Measurements from ENCODE around the gene ABO. TPM values are rescaled to one million over a fixed set of nuclear protein-coding genes. Genes with fewer than 3 reads are reported as not detected.
A peak's percentile ranks its signal among the peaks of the same experiment; 100 is the strongest.
"Not testable (repeated sequence)": the region's sequence is repeated elsewhere in the genome, so short reads cannot be mapped to it uniquely, and the experiment has no call there.

ABO gene
- total RNA-seq, 6 donors from 2014 or later: 7.6 to 84.9 (median 35.4) TPM

- H3K9me3 ChIP-seq: no peaks in the 10 kb centered on the region
- 90 to 92% methylated on average over 7 of the region's 7 CpGs for WGBS, 2 donors
- H3K4me3 ChIP-seq: no peak overlapping the region
- DNase-seq (no peak), ATAC-seq (ENCODE audit: low FRiP score in 2 of 2) (no peak)
- H3K36me3 ChIP-seq: no peaks in the 10 kb centered on the region
- H3K27me3 ChIP-seq: no peaks in the 10 kb centered on the region
- TF ChIP-seq POLR2A (IDR thresholded peaks at IDR 0.05): no peak
- no peak for TF ChIP-seq EP300 (IDR thresholded peaks at IDR 0.05)
- TF ChIP-seq CTCF (IDR thresholded peaks at IDR 0.05): no peak
- no peak for TF ChIP-seq POLR2AphosphoS5 (IDR thresholded peaks at IDR 0.05)
- H3K27ac ChIP-seq: no peak overlapping the region
- H3K4me1 ChIP-seq: no peaks in the 10 kb centered on the region
These were observed 64.4 kb downstream of the ABO start for GRCh38 chr9:133210609-133211008.

GRCh38 chr9:133210202-133210532 is 64.8 kb downstream of the ABO start:
- no peak overlapping the region for H3K4me3 ChIP-seq
- H3K4me1 ChIP-seq: no peaks in the 10 kb centered on the region
- TF ChIP-seq EP300 (IDR thresholded peaks at IDR 0.05) (no peak), CTCF (IDR thresholded peaks at IDR 0.05) (no peak), POLR2AphosphoS5 (IDR thresholded peaks at IDR 0.05) (no peak), POLR2A (IDR thresholded peaks at IDR 0.05) (no peak)
- no peak overlapping the region for H3K27ac ChIP-seq
- no peak for ATAC-seq (ENCODE audit: low FRiP score in 2 of 2)
- H3K9me3 ChIP-seq: no peaks in the 10 kb centered on the region
- no peak for DNase-seq
- no peaks in the 10 kb centered on the region for H3K27me3 ChIP-seq
- no peaks in the 10 kb centered on the region for H3K36me3 ChIP-seq
- 56 to 79% methylated on average over 2 to 7 of the region's 7 CpGs for WGBS, 2 donors

GRCh38 chr9:133209327-133210201 is 65.4 kb downstream of the ABO start:
- peak in 1 of 2 donors; percentile 54 for DNase-seq
- H3K36me3 ChIP-seq; ATAC-seq (ENCODE audit: low FRiP score in 2 of 2); H3K9me3 ChIP-seq; H3K4me3 ChIP-seq; H3K27me3 ChIP-seq; H3K4me1 ChIP-seq; H3K27ac ChIP-seq: not testable (repeated sequence)
- 74 to 77% methylated on average over 21 to 28 of the region's 29 CpGs for WGBS, 2 donors

GRCh38 chr9:133208880-133209300 is 66.1 kb downstream of the ABO start, which contains the start of gene OBP2B:
Gene OBP2B, minus strand, starts transcription at chr9:133209250. Its CDS starts 51 bp downstream, at chr9:133209199.
- not testable (repeated sequence) for H3K27ac ChIP-seq, H3K9me3 ChIP-seq, H3K4me3 ChIP-seq, H3K36me3 ChIP-seq, H3K27me3 ChIP-seq, H3K4me1 ChIP-seq
- ATAC-seq (ENCODE audit: low FRiP score in 2 of 2) (peak in 1 of 2 donors; percentile 1), DNase-seq (peak in 1 of 2 donors; percentile 58)
- 85% methylated on average over 8 of the region's 18 CpGs; no CpG with 5 or more reads in 1 of the 2 donors for WGBS, 2 donors

GRCh38 chr9:133208171-133208879 is 66.7 kb downstream of the ABO start:
- 77 to 90% methylated on average over 2 to 14 of the region's 16 CpGs for WGBS, 2 donors
- H3K9me3 ChIP-seq; H3K36me3 ChIP-seq; H3K27me3 ChIP-seq; H3K27ac ChIP-seq; DNase-seq; ATAC-seq (ENCODE audit: low FRiP score in 2 of 2); H3K4me1 ChIP-seq; H3K4me3 ChIP-seq: not testable (repeated sequence)

GRCh38 chr9:133207540-133208170 is 67.3 kb downstream of the ABO start:
- Histone ChIP-seq H3K27ac (no peak overlapping the region), H3K4me3 (no peak overlapping the region), H3K9me3 (no peaks in the 10 kb centered on the region), H3K4me1 (no peaks in the 10 kb centered on the region), H3K27me3 (no peaks in the 10 kb centered on the region), H3K36me3 (no peaks in the 10 kb centered on the region)
- 79 to 81% methylated on average over 12 to 16 of the region's 16 CpGs for WGBS, 2 donors
- TF ChIP-seq EP300 (IDR thresholded peaks at IDR 0.05): no peak
- no peak for TF ChIP-seq POLR2AphosphoS5 (IDR thresholded peaks at IDR 0.05)
- no peak for TF ChIP-seq CTCF (IDR thresholded peaks at IDR 0.05)
- no peak for TF ChIP-seq POLR2A (IDR thresholded peaks at IDR 0.05)
- ATAC-seq (ENCODE audit: low FRiP score in 2 of 2) (no peak), DNase-seq (no peak)
